ENCODE data around the gene DNAAF8.

- no peak for TF ChIP-seq ZNF274 (IDR thresholded peaks at IDR 0.05; ENCODE audit: low read depth, low read length)
- no peak for TF ChIP-seq YY1 (IDR thresholded peaks at IDR 0.05; ENCODE audit: insufficient read depth, insufficient read length)
Observed at GRCh38 chr16:4776141-4776705, 41.9 kb downstream of the DNAAF8 start.
